HCT116 (cell line): ENCODE measurements around the gene PAOX.

Experiments
- CEBPB ChIP-seq: IDR thresholded peaks from 2 replicates; pipeline ENCODE4 v1.6.1; 2012; ENCODE audit warnings: low read depth
- CTCF ChIP-seq, 3 experiments: fragments of 200-600 bp in 1 of 3; sonication (generic) in 1 of 3; IDR thresholded peaks in 2 of 3; conservative IDR thresholded peaks in 1 of 3; 2 replicates each; pipeline ENCODE4 v1.5.1; 2012 to 2017; ENCODE audit warnings: low read depth in 2 of 3, low read length in 2 of 3, antibody characterized with exemption in 1 of 3, borderline replicate concordance in 1 of 3, control low read depth in 1 of 3, mild to moderate bottlenecking in 1 of 3, mixed read lengths in 1 of 3, mixed run types in 1 of 3, moderate library complexity in 1 of 3; ENCODE audit not compliant: insufficient read depth in 1 of 3
- EGR1 ChIP-seq: IDR thresholded peaks from 2 replicates; pipeline ENCODE4 v1.6.1; 2012; ENCODE audit warnings: low read depth
- EZH2 ChIP-seq: fragments of 200-600 bp; sonication (generic); IDR thresholded peaks from 2 replicates; pipeline ENCODE4 v1.6.1; 2017; ENCODE audit warnings: antibody characterized with exemption, mixed run types
- MAX ChIP-seq: IDR thresholded peaks from 2 replicates; pipeline ENCODE4 v1.6.1; 2012
- POLR2A ChIP-seq: IDR thresholded peaks from 2 replicates; pipeline ENCODE4 v1.7.0; 2011; ENCODE audit warnings: borderline replicate concordance; ENCODE audit not compliant: insufficient read depth, insufficient read length; ENCODE audit errors: extremely low read depth
- POLR2AphosphoS5 ChIP-seq: IDR thresholded peaks from 2 replicates; pipeline ENCODE4 v1.6.1; 2011; ENCODE audit warnings: mild to moderate bottlenecking, low read depth, low read length, moderate library complexity
- RAD21 ChIP-seq: IDR thresholded peaks from 2 replicates; pipeline ENCODE4 v1.6.1; 2012; ENCODE audit warnings: low read depth, mild to moderate bottlenecking
- SIN3A ChIP-seq: IDR thresholded peaks from 2 replicates; pipeline ENCODE4 v1.6.1; 2012; ENCODE audit warnings: low read depth
- SP1 ChIP-seq: IDR thresholded peaks from 2 replicates; pipeline ENCODE4 v1.6.1; 2012; ENCODE audit warnings: low read depth
- YY1 ChIP-seq: IDR thresholded peaks from 2 replicates; pipeline ENCODE4 v1.6.1; 2011; ENCODE audit warnings: low read length, low read depth, moderate library complexity, mild to moderate bottlenecking; ENCODE audit not compliant: insufficient replicate concordance; ENCODE audit errors: extremely low read depth
- TF ChIP-seq, protein P1 (sequence below): IDR thresholded peaks from 2 replicates; pipeline ENCODE4 v1.6.1; 2011; ENCODE audit warnings: mild to moderate bottlenecking, low read length, moderate library complexity; ENCODE audit not compliant: insufficient replicate concordance; ENCODE audit errors: extremely low read depth

DNA sequence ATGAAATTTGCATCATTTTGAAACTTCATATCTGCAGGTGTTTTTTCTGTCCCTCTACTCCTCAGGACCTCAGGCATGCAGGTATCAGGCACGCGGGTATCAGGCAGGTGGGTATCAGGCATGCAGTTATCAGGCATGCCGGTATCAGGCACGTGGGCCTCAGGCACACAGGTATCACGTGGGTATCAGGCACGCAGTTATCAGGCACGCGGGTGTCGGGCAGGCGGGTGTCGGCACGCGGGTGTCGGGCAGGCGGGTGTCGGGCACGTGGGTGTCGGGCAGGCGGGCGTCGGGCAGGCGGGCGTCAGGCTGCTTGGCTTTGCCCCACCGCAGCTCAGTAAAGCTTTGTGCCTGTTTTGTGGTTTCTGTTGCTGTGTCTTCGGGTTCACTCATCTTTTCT lies 36.7 kb downstream of the PAOX start:
- TF ChIP-seq CTCF (IDR thresholded peaks at IDR 0.05 in 2 of 3, conservative IDR thresholded peaks at IDR 0.05 in 1 of 3; ENCODE audit: borderline replicate concordance in 1 of 3, insufficient read depth in 1 of 3, low read depth in 2 of 3, low read length in 2 of 3) (no peak), SIN3A (no peak), MAX (no peak), CEBPB (no peak), RAD21 (no peak), POLR2AphosphoS5 (no peak), SP1 (no peak), EGR1 (no peak), POLR2A (no peak), YY1 (no peak), EZH2 (no peak)
- TF ChIP-seq, protein P1, sequence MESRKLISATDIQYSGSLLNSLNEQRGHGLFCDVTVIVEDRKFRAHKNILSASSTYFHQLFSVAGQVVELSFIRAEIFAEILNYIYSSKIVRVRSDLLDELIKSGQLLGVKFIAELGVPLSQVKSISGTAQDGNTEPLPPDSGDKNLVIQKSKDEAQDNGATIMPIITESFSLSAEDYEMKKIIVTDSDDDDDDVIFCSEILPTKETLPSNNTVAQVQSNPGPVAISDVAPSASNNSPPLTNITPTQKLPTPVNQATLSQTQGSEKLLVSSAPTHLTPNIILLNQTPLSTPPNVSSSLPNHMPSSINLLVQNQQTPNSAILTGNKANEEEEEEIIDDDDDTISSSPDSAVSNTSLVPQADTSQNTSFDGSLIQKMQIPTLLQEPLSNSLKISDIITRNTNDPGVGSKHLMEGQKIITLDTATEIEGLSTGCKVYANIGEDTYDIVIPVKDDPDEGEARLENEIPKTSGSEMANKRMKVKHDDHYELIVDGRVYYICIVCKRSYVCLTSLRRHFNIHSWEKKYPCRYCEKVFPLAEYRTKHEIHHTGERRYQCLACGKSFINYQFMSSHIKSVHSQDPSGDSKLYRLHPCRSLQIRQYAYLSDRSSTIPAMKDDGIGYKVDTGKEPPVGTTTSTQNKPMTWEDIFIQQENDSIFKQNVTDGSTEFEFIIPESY: no peak
